Loucy (cell line): ENCODE measurements around the gene AKAP5.

ENCODE experiments used
- H2AFZ ChIP-seq: fragments of 200-600 bp; sonication (generic); 2 replicates; pipeline ENCODE4 v1.6.0; 2016; ENCODE audit warnings: antibody characterized with exemption, mild to moderate bottlenecking, low read length, moderate library complexity
- H3F3A ChIP-seq: fragments of 200-600 bp; 2 replicates; pipeline ENCODE4 v1.6.0; 2016; ENCODE audit warnings: antibody characterized with exemption, low read depth, mild to moderate bottlenecking
- H3K27me3 ChIP-seq: fragments of 200-600 bp; sonication (generic); 2 replicates; pipeline ENCODE4 v1.6.1; 2014; ENCODE audit warnings: low read length, mild to moderate bottlenecking; ENCODE audit not compliant: insufficient read depth, poor library complexity, severe bottlenecking
- H3K36me3 ChIP-seq: fragments of 200-600 bp; sonication (generic); 2 replicates; pipeline ENCODE4 v1.6.1; 2016; ENCODE audit warnings: low read length; ENCODE audit not compliant: insufficient read depth
- H3K4me1 ChIP-seq: fragments of 200-600 bp; sonication (generic); 2 replicates; pipeline ENCODE4 v1.5.1; 2014; ENCODE audit warnings: low read length, mild to moderate bottlenecking; ENCODE audit not compliant: insufficient read depth, poor library complexity, severe bottlenecking
- H3K4me2 ChIP-seq: fragments of 200-600 bp; sonication (generic); 2 replicates; pipeline ENCODE4 v1.6.0; 2014; ENCODE audit warnings: antibody characterized with exemption, low read length, low read depth, mild to moderate bottlenecking; ENCODE audit not compliant: poor library complexity, severe bottlenecking
- H3K4me3 ChIP-seq: fragments of 200-600 bp; sonication (generic); 2 replicates; pipeline ENCODE4 v1.5.1; 2014; ENCODE audit warnings: low read length, mild to moderate bottlenecking, mixed read lengths; ENCODE audit not compliant: poor library complexity, severe bottlenecking
- H3K79me2 ChIP-seq: fragments of 200-600 bp; sonication (generic); 2 replicates; pipeline ENCODE4 v1.6.1; 2014; ENCODE audit warnings: low read length; ENCODE audit not compliant: insufficient read depth
- H3K9ac ChIP-seq: fragments of 200-600 bp; sonication (generic); 2 replicates; pipeline ENCODE4 v1.6.0; 2014; ENCODE audit warnings: mild to moderate bottlenecking, low read depth, low read length, moderate library complexity; ENCODE audit not compliant: poor library complexity, severe bottlenecking
- H3K9me2 ChIP-seq: fragments of 200-600 bp; sonication (generic); replicated peaks from 2 replicates; pipeline ENCODE4 v1.6.1; 2016; ENCODE audit warnings: low read depth, low read length, mixed read lengths
- H3K9me3 ChIP-seq: fragments of 200-600 bp; sonication (generic); 2 replicates; pipeline ENCODE4 v1.6.1; 2014; ENCODE audit warnings: mild to moderate bottlenecking, antibody characterized with exemption, low read length, low read depth; ENCODE audit not compliant: insufficient read depth
- H4K20me1 ChIP-seq: fragments of 200-600 bp; sonication (generic); 2 replicates; pipeline ENCODE4 v1.6.0; 2014; ENCODE audit warnings: antibody characterized with exemption, low read length, mild to moderate bottlenecking; ENCODE audit not compliant: insufficient read depth, poor library complexity, severe bottlenecking
- CTCF ChIP-seq: fragments of 200-600 bp; sonication (generic); conservative IDR thresholded peaks from 2 replicates; pipeline ENCODE4 v1.5.1; 2014; ENCODE audit warnings: mild to moderate bottlenecking, antibody characterized with exemption, low read length
- EZH2phosphoT487 ChIP-seq: fragments of 200-600 bp; IDR thresholded peaks from 2 replicates; pipeline ENCODE4 v1.6.1; 2018; ENCODE audit warnings: antibody characterized with exemption, mild to moderate bottlenecking, moderate library complexity, borderline replicate concordance

Gene AKAP5

GRCh38 chr14:64500088-64500487 lies 34.8 kb downstream of the AKAP5 start:
- TF ChIP-seq EZH2phosphoT487 (no peak), CTCF (no peak)
- no peaks in the 10 kb centered on the region for H3K9me3 ChIP-seq
- H3K36me3 ChIP-seq, result no peaks in the 10 kb centered on the region
- H3K4me2 ChIP-seq, result peak overlapping the region; percentile 61
- H3K4me3 ChIP-seq, result peak overlapping the region; percentile 41
- peaks cover 57% of the 10 kb centered on the region for H3K79me2 ChIP-seq
- H3F3A ChIP-seq, result peaks cover 10% of the 10 kb centered on the region; the same call in 1 of the 2 replicates
- no peaks in the 10 kb centered on the region for H3K27me3 ChIP-seq
- H2AFZ ChIP-seq, result no peak overlapping the region
- H3K4me1 ChIP-seq, result peaks cover 45% of the 10 kb centered on the region
- peaks cover 38% of the 10 kb centered on the region for H4K20me1 ChIP-seq
- peak overlapping the region; percentile 20 for H3K9ac ChIP-seq
- no peaks in the 10 kb centered on the region for H3K9me2 ChIP-seq

- Histone ChIP-seq H3K79me2 (peaks cover 72% of the 10 kb centered on the region), H3F3A (peaks cover 10% of the 10 kb centered on the region; the same call in 1 of the 2 replicates), H2AFZ (no peak overlapping the region)
These were observed 36.3 kb downstream of the AKAP5 start for GRCh38 chr14:64501411-64502171.

DNA sequence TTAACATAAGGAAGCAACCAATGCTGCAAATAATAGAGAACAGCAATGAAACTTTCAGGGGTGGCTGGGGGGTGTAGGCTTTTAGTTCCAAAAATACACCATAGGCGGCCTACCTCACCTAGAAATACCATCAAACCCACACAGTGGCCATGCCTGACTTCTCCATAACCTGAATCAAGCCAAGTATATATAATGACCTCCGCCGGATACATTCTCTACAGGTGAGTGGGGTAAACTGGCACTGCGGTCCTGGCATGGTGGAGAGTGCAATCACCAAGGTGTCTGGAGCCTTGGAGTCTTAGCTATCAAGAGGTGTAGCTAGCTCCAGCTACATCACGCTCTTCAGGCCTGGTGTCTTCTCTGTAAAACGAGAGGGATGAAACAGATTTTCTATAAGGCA lies 37.2 kb downstream of the AKAP5 start:
- Histone ChIP-seq H2AFZ (peak overlapping the region; percentile 84; the same call in 1 of the 2 replicates), H4K20me1 (peaks cover 49% of the 10 kb centered on the region), H3K9me3 (no peaks in the 10 kb centered on the region), H3K4me3 (peak overlapping the region; percentile 80), H3K27me3 (no peaks in the 10 kb centered on the region), H3K36me3 (no peaks in the 10 kb centered on the region), H3F3A (peaks cover 10% of the 10 kb centered on the region; the same call in 1 of the 2 replicates), H3K4me1 (peaks cover 48% of the 10 kb centered on the region), H3K4me2 (peak overlapping the region; percentile 99), H3K9me2 (no peaks in the 10 kb centered on the region), H3K79me2 (peaks cover 80% of the 10 kb centered on the region), H3K9ac (peak overlapping the region; percentile 98)
- TF ChIP-seq CTCF, result no peak
- TF ChIP-seq EZH2phosphoT487, result no peak

More at GRCh38 chr14:64501411-64502171, 36.3 kb downstream of the AKAP5 start:
- Histone ChIP-seq H3K4me1 (peaks cover 49% of the 10 kb centered on the region), H3K4me2 (peak overlapping the region; percentile 99), H3K9me3 (no peaks in the 10 kb centered on the region), H3K4me3 (peak overlapping the region; percentile 80), H3K27me3 (no peaks in the 10 kb centered on the region), H4K20me1 (peaks cover 47% of the 10 kb centered on the region), H3K9me2 (no peaks in the 10 kb centered on the region), H3K36me3 (no peaks in the 10 kb centered on the region), H3K9ac (peak overlapping the region; percentile 98)
- TF ChIP-seq CTCF (no peak; the same call in 1 of the 2 replicates), EZH2phosphoT487 (no peak)
